K562 (cell line): ENCODE data around the gene MARCHF5. TPM values are rescaled to one million over a fixed set of nuclear protein-coding genes. Genes with fewer than 3 reads are reported as not detected.

Experiments
- ARID4B ChIP-seq: sonication (generic); formaldehyde crosslinking; IDR thresholded peaks from 2 replicates; pipeline ENCODE4 v1.8.0; 2022; ENCODE audit warnings: mild to moderate bottlenecking, missing genetic modification reagents
- BACH1 ChIP-seq: fragments of 200-800 bp; sonication (Bioruptor generic); IDR thresholded peaks from 2 replicates; pipeline ENCODE4 v1.6.1; 2016; ENCODE audit warnings: missing genetic modification characterization, missing compliant biosample characterization
- CREB3 ChIP-seq: fragments of 450-650 bp; conservative IDR thresholded peaks from 2 replicates; pipeline ENCODE4 v1.6.1; 2016; ENCODE audit warnings: missing genetic modification characterization, low read depth, mild to moderate bottlenecking, missing compliant biosample characterization, moderate library complexity
- EGR1 ChIP-seq: fragments of 450-650 bp; conservative IDR thresholded peaks from 2 replicates; pipeline ENCODE4 v1.6.1; 2017; ENCODE audit warnings: mild to moderate bottlenecking
- HDAC2 ChIP-seq: fragments of 450-650 bp; IDR thresholded peaks from 2 replicates; pipeline ENCODE4 v1.6.1; 2016; ENCODE audit warnings: mild to moderate bottlenecking
- ILF3 ChIP-seq: fragments of 450-650 bp; IDR thresholded peaks from 2 replicates; pipeline ENCODE4 v1.6.1; 2018; ENCODE audit warnings: antibody characterized with exemption, mild to moderate bottlenecking, moderate library complexity, borderline replicate concordance
- MNT ChIP-seq, 2 experiments: fragments of 450-650 bp; conservative IDR thresholded peaks; 2 replicates each; pipeline ENCODE4 v1.6.1; 2017; ENCODE audit warnings: mild to moderate bottlenecking in 2 of 2, moderate library complexity in 2 of 2
- NCOA1 ChIP-seq: fragments of 450-650 bp; IDR thresholded peaks from 2 replicates; pipeline ENCODE4 v1.6.1; 2016; ENCODE audit warnings: low read depth
- PKNOX1 ChIP-seq: fragments of 450-650 bp; IDR thresholded peaks from 2 replicates; pipeline ENCODE4 v1.6.1; 2016
- PRMT5 ChIP-seq: sonication (generic); formaldehyde crosslinking; IDR thresholded peaks from 2 replicates; pipeline ENCODE4 v1.5.0; 2020; ENCODE audit warnings: missing genetic modification reagents
- RCOR1 ChIP-seq, 2 experiments: IDR thresholded peaks; 2 replicates each; pipeline ENCODE4 v1.6.1; 2012; ENCODE audit warnings: low read depth in 2 of 2, low read length in 2 of 2, borderline replicate concordance in 1 of 2, improper control_type of control experiment in 1 of 2
- SPI1 ChIP-seq: IDR thresholded peaks from 2 replicates; pipeline ENCODE4 v1.6.1; 2011; ENCODE audit warnings: low read depth, low read length, control low read depth, borderline replicate concordance
- SRF ChIP-seq, 2 experiments: fragments of 250-450, 450-650 bp in 1 of 2; sonication (Bioruptor Pico) in 1 of 2; sonication (generic) in 1 of 2; formaldehyde crosslinking; IDR thresholded peaks; 2 replicates each; pipeline versions ENCODE4 v1.5.0 to v1.5.1; 2020 to 2022; ENCODE audit warnings: mild to moderate bottlenecking in 1 of 2, missing genetic modification reagents in 1 of 2
- SRSF7 ChIP-seq: fragments of 200-400 bp; formaldehyde crosslinking; optimal IDR thresholded peaks from 2 replicates; pipeline ENCODE3; 2017; ENCODE audit warnings: mild to moderate bottlenecking, low read depth, low read length
- ZMIZ1 ChIP-seq, 2 experiments: fragments of 150-350 bp in 1 of 2; IDR thresholded peaks; 2 replicates each; pipeline ENCODE4 v1.6.1; 2012 to 2016; ENCODE audit warnings: low read depth in 2 of 2, low read length in 2 of 2, mild to moderate bottlenecking in 1 of 2, moderate library complexity in 1 of 2
- polyA plus RNA-seq, 8 experiments: library from polyadenylated mRNA; depleted of rRNA in 4 of 8; stranded (reverse) in 5 of 8; unstranded in 3 of 8; fragments of >200 nt; fragmentation: Nextera tagmentation in 2 of 8; fragmentation: Illumina TruSeq in 1 of 8; extraction: Ambion mirVana in 2 of 8; extraction: Trizol in 1 of 8; gene quantifications; 2 replicates each; pipeline versions ENCODE4 v1.2.1 to v1.2.3, GENCODE V29; 2011 to 2014; ENCODE audit warnings: inconsistent platforms in 1 of 8, missing spikeins in 1 of 8
- total RNA-seq, 7 experiments: library from RNA; depleted of rRNA in 6 of 7; stranded (reverse); fragments of >200 nt in 6 of 7; fragmentation: Illumina TruSeq in 2 of 7; extraction: Trizol in 2 of 7; gene quantifications; 2 replicates each; pipeline versions ENCODE4 v1.2.1 to v1.2.3, GENCODE V29; 2011 to 2021; ENCODE audit warnings: low replicate concordance in 1 of 7

Gene MARCHF5
- total and polyA plus RNA-seq, 9 of the 15 experiments (the other 6 are each of a cell fraction or from before 2014, with no cell fraction given), result 3.4 to 27.2 (median 11.5) TPM

- TF ChIP-seq HDAC2, result peak; percentile 84; the same call in 1 of the 2 replicates
- no peak for TF ChIP-seq ILF3
- TF ChIP-seq CREB3 (tag), result 0 out of 2 replicates have a peak, but pooled peaks have one; percentile 33
- TF ChIP-seq NCOA1, result 0 out of 2 replicates have a peak, but pooled peaks have one; percentile 35
- TF ChIP-seq MNT (conservative IDR thresholded peaks at IDR 0.05), result peak in 1 of 2 experiments; percentile 64; a peak in 2 of 4 replicates
- TF ChIP-seq EGR1, result peak; percentile 29; the same call in 1 of the 2 replicates
- peak in 1 of 2 experiments; percentile 37; a peak in 1 of 4 replicates for TF ChIP-seq SRF (CRISPR knock-in tag; IDR thresholded peaks at IDR 0.05)
- peak; percentile 78 for TF ChIP-seq ARID4B
- TF ChIP-seq ZMIZ1 (IDR thresholded peaks at IDR 0.05; ENCODE audit: low read depth in 2 of 2, low read length in 2 of 2), result no peak
- peak; percentile 42; the same call in 1 of the 2 replicates for TF ChIP-seq PRMT5 (CRISPR knock-in tag)
- TF ChIP-seq RCOR1 (IDR thresholded peaks at IDR 0.05; ENCODE audit: borderline replicate concordance in 1 of 2, low read depth in 2 of 2, low read length in 2 of 2), result peak in 1 of 2 experiments; percentile 76; a peak in 2 of 4 replicates
- no peak for TF ChIP-seq SRSF7
- TF ChIP-seq BACH1 (tag), result no peak
- TF ChIP-seq SPI1, result no peak
- peak; percentile 93 for TF ChIP-seq PKNOX1
Measured at GRCh38 chr10:92387289-92387940, 96.4 kb downstream of the MARCHF5 start (continued).
